WI38 (cell line): ENCODE results near the gene BORCS6.

Experiments used
- H3K4me3 ChIP-seq: 2 replicates; pipeline ENCODE4 v1.5.1; 2011; ENCODE audit warnings: low read depth, mild to moderate bottlenecking, control low read depth, low read length
- CTCF ChIP-seq: IDR thresholded peaks from 2 replicates; pipeline ENCODE4 v1.5.1; 2012; ENCODE audit warnings: low read depth, mild to moderate bottlenecking, control low read depth, low read length

Gene BORCS6

GRCh38 chr17:8159459-8160223 lies 30.3 kb downstream of the BORCS6 start:
- 0 out of 2 replicates have a peak, but pooled peaks have one; percentile 4 for TF ChIP-seq CTCF
- no peak overlapping the region for H3K4me3 ChIP-seq

GRCh38 chr17:8159032-8159400 lies 31.0 kb downstream of the BORCS6 start:
- TF ChIP-seq CTCF, result no peak
- no peak overlapping the region for H3K4me3 ChIP-seq

GRCh38 chr17:8158267-8159031 lies 31.5 kb downstream of the BORCS6 start:
- H3K4me3 ChIP-seq, result no peak overlapping the region
- peak; percentile 84 for TF ChIP-seq CTCF

- H3K4me3 ChIP-seq, result peak overlapping the region; percentile 61
- no peak for TF ChIP-seq CTCF
Observed at GRCh38 chr17:8156246-8156992, 33.6 kb downstream of the BORCS6 start.

- peak overlapping the region; percentile 61 for H3K4me3 ChIP-seq
- no peak for TF ChIP-seq CTCF
Observed at GRCh38 chr17:8155996-8156245, 34.1 kb downstream of the BORCS6 start.

GRCh38 chr17:8155231-8155995 lies 34.6 kb downstream of the BORCS6 start:
- peak overlapping the region; percentile 61 for H3K4me3 ChIP-seq
- TF ChIP-seq CTCF, result no peak
